Globus pallidus (tissue), 1 donor: Measurements from ENCODE around the gene LRRC53.
A peak's percentile ranks its signal among the peaks of the same experiment; 100 is the strongest.

Source experiments
- DNase-seq: peaks from one replicate; pipeline ENCODE4 v3.0.0-alpha.2; 2015; ENCODE audit warnings: low spot score

LRRC53 gene, protein sequence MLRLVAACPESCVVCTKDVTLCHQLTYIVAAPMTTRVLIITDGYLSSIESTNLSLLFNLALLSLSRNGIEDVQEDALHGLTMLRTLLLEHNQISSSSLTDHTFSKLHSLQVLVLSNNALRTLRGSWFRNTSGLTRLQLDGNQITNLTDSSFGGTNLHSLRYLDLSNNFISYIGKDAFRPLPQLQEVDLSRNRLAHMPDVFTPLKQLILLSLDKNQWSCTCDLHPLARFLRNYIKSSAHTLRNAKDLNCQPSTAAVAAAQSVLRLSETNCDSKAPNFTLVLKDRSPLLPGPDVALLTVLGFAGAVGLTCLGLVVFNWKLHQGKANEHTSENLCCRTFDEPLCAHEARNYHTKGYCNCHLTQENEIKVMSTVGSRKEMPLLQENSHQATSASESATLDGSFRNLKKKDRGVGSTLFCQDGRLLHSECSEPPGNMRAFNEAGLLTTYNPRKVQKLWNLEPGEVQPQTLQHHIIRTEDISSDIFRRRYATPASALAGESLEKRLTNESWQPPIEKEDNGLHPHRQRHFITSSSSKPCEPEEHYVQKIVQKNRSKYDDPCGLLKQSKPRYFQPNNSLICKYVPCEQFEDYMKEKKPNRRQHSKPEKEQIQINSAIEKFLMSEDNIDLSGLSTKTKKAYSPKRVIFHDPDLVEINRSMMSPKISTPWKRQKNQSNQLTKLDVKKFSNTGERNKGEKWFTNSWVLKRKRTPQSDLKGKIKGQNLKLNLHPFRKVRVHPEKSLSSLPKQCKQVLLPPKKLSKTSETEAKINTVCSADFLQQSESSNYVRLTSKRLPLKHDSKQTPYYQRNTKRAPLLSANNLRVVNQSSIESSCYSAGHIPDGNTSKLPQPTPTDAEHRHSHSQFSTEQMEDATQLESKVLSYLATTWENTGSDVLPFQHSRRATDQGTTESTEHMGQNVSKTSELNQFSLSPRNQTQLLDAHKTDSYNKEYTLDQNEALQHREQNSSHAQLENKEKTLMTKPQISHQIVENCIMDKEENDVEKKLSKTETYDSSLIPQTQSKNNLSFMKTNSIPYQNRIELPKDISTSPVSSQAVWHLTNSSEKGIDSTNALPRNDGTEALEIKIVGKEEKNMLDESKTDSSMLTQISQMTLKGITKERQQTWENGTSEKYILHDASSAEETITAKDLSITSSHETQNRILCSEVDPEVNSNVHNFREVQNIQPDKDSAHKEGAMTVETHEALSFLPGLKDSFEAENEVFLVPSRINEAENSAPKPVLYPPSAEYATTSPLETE

DNA sequence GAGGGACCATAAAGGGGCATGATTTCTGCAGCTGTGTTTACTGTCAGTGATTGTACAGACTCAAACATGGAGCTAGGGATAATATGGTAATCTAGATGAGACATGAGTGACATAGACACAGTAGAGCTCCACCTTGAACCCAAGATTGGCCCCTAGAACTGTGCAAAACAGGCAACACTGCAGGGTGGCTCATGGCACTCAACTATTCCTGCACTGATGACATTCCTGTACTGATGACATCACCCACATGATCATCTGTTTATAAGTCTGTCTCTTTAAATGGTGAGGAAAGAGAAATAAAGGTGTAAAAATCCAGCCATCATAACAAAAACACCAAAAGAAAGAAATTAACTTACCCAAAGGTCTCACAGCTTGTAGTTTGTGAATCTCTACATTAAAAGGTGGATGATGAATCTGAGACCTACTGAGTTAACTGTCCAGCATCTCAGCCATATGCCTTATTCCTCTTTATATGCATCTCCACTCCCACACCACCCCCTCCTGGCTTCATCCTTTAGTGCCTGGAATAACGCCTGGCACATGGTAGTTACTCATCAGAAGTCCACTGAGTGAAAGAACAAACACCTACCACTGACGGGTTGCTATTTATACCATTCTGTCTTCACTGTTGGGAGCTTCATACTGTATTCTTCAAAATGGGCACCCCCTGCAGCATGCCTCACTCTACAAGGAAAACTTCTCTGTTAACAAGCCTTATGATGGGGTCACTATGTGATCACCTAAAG is at the start of gene LRRC53:
LRRC53 (minus strand) TSS at position 442 of the 746 bp plus-strand sequence. CDS start 29,262 bp downstream, outside the sequence.
- no peak for DNase-seq

DNA sequence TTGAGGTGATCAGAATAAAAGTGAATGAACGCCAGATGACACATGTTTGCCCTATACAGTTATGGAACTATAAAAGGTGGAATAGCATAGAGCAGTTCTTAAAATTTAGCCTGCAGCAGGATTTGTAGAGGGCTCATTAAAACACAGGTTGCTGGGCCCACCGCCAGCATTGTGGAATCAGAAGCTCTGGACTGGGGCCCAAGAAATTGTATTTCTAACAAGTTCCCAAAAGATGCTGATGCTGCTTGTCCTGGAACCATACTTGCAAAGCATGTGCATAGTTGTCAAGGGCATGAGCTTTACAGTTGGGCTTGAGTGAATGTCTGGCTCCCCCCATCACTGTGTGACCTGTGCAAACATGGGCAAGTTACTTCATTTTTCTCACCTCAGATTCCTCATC is 37.5 kb upstream of the LRRC53 start:
- DNase-seq = no peak

DNA sequence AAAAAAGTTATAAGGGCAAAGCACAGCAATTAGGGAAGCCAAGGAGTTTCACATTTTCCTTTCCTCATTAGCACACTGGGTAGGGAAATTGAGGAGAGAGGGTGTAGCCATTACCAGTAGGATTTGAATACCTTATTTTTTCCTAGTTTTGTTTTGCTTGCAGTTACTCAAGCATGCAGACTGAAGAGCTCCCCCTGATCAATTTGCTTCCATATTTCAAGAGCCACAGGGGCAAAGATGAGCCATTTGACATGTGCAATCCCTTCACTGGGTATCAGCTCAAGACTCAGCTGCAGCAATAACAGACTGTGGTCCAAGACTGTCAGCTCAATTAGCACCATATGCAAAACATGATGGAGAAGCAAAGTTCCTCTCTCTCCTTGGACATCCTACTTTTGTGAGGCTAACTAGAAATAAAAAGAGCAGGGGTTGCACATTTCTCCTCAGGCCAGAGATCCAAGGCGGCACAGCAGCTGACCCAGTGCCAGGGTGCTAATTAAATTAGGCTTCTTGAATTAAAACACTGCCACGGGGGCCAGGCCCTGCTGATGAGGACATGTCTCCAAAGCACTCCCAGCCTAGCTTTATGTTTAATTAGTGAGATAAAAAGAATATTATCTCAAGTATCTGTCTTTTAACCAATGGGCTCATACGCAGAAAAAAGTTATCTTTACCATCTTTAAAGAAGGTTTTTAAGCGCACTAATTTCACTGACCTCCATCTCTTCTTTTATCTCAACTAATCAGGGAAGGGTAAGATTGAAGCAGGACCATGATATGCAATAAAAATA is 36.7 kb upstream of the LRRC53 start:
- no peak for DNase-seq

DNA sequence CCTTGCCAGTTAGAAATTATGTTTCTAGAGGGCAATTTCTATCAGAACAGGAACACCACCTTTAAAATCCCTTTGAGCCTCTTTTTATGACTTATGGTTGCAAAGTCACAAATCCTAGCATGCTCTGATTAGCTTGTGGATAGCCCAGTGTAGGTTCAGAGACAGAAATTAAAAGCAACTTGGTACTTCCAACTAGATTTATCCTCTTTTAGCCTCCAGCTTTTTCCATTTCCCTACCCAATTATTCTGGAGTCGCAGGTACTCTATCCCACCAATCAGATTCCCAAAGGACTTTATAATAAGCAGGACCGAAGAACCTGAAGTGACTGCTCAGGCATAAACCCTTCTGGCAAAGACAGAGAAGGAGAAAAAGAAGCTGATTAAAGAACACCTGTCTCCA is 33.4 kb upstream of the LRRC53 start:
- no peak for DNase-seq

DNA sequence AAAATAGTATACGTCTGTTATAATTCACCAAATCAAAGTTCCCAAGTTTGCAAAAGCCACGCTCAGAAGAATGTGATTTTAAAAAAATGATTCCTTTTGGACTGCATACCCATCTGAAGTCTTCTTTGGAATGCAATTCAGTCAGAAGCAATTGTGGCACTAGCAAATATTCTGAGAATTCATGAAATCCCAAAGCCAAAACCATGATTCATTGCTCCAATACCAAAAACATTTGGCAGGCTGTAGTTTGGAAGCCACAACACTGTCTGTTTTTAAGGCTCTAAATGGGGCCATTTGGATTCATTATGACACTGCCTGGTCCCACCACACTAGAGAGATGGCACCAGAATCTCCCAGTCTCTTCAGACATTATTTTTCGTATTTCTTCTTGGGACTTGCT is 21.8 kb upstream of the LRRC53 start:
- DNase-seq = no peak

GRCh38 chr1:74531796-74532195 is 19.4 kb upstream of the LRRC53 start:
- DNase-seq = no peak

DNA sequence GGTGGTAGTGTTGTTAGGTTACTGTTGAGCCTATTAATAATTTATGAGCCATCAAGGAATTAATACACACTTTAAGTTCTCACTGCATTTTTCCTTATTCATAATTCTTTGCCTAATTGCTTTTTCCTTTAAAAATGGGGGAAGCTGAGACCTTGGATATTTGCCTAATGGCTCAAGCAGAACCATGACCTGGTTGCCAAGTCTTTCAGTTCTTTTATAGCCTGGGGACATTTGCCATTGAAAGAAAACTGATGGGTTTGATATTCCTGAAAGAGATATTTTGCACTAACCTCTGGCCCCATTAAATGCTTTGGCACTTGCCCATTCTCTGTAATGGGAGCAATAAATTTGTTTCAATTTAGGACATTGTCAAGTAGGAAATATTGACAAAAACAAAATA is 18.5 kb upstream of the LRRC53 start:
- no peak for DNase-seq

GRCh38 chr1:74528123-74528522 is 15.7 kb upstream of the LRRC53 start:
- DNase-seq = no peak

- DNase-seq = no peak
Observed at GRCh38 chr1:74526708-74527107, 14.3 kb upstream of the LRRC53 start.

GRCh38 chr1:74523873-74524480 is 11.6 kb upstream of the LRRC53 start:
- DNase-seq = no peak

DNA sequence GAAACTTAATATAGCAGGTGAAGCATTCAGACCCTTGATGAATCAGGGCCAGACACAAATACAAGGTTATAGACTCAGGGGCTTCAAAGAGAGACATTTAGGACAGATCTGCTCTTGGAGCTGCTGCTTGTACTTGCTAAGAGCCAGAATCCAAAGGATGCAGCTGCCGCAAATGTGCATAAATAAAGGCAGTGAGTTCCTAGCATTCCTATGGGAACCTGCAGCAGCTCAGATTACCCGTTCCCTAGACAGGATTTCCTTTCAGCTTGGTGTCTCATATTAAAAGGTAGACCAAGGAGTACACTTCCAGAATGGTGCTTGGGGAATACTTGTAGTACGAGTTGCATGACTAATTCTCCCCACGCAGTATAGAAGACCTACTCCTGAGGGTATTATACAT is 9.7 kb upstream of the LRRC53 start:
- DNase-seq = no peak

DNA sequence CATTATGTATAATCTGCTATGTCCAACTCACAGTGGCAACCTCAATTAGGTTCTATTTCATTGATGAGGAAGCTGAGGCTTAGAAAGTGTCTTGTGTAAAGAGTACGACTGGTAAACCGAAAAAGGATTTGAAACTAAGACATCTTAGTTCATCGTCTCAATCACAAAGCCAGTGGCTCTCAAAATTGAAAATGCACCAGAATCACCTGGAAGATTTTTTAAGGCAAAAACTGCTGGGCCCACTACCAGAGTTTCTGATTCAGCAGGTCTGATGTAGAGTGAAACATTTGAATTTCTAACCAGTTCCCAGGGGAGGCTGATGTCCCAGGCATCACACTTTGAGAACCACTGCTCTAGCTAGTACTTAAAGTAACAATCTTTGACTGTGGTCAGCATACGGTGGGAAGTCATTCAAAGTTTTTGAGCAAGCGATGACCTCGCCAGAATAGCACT is 5.2 kb upstream of the LRRC53 start:
- no peak for DNase-seq

- no peak for DNase-seq
Observed at GRCh38 chr1:74513411-74514300, 1.2 kb upstream of the LRRC53 start.

GRCh38 chr1:74508449-74508848 is 4.0 kb downstream of the LRRC53 start:
- no peak for DNase-seq

GRCh38 chr1:74505928-74506710 is 6.3 kb downstream of the LRRC53 start:
- no peak for DNase-seq

DNA sequence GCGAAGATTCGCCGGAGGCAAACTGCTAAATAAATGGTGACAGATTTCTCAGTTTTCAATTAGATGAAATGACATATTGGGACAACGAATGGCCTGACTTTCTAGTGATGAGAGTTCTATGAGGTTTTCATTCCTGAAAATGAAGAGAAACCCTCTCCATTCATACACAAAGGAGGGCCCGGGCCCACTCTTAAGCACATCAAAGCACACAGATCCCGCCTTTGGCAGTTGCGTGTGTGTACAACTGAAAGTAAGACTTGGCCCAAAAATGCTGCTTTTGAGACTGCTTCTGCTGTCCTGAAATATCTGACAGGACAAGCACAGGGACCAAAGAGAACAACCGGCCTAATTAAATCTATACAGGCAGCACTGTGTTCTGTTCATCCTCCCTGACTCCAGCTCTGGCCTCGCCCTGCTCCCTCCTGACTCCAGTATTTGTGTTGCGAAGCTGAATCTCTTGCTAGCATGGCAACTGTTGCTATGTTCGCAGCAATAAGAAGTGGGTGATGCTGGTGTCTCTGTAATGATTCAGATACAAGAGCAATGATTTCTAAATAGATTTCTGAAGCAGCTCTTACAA is 7.4 kb downstream of the LRRC53 start:
- peak; percentile 3 for DNase-seq

- peak; percentile 62 for DNase-seq
Observed at GRCh38 chr1:74504125-74504932, 8.1 kb downstream of the LRRC53 start.
